Left forelimb (tissue), 1 donor: ENCODE data around the gene LIMD2.
A peak's percentile ranks its signal among the peaks of the same experiment; 100 is the strongest.

Experiments
- DNase-seq: peaks from one replicate; pipeline ENCODE4 v3.0.0-alpha.2; 2018; ENCODE audit warnings: low spot score

Gene LIMD2

DNA sequence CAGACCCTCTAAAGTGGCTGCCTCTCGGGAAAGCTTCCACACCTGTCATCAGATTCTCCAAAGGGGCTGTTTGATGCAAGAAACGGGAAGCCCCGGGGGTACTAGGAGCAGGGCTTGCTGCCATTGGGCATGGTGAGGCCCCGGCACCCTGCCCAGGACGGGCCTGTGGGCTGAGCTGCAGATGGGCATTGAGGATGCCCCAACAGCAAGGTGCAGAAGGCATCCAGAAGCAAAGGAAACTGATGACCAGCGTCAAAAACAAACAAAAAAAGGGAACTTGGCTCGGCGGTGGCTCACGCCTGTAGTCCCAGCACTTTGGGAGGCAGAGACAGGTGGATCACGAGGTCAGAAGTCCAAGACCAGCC lies 1.5 kb upstream of the LIMD2 start:
- no peak for DNase-seq

DNA sequence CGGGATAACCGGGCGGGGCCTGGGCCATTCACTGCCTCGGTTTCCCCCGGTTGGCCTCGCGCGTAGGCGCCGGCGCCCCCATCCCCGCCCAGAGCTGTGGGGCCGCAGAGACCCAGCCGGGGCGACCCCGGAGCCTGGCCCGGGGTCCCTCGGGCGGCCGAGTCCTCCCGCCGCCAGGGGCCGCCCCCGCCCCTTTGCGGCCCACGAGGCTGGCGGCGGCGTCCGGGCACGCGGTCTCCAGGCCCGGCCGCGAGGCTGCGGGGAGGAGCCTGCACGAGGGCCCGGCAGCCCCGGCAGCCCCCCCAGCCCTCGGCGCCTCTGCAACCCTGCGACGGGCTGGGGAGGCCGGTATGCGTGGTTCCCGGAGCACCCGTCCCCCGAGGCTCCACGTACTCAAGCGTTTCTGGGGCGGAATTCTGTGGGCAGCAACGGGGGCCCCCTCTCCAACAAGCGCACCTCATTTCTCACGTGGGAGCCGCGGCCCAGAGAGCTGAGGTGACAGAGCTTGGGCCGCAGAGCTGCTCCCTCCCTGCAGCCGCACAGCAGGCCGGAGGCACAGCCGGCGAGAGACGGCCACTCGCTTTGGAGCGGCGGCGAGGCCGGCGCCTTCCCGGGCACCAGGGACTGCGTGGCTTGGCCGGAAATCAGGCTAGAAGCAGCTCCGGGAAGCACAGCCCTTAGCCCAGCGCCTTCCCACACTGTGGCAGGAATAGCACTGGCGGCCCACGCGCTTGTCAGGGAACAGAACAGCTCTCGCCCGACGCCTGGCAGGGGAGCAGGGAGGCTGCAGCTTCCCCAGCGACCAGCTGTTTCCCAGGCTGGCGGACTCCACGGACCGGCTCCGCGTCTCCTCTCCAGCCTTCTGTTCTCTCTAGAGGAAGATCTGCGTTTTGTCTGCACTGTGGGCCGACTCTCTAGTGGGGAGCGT lies 867 bp upstream of the LIMD2 start:
- peak; percentile 71 for DNase-seq

DNA sequence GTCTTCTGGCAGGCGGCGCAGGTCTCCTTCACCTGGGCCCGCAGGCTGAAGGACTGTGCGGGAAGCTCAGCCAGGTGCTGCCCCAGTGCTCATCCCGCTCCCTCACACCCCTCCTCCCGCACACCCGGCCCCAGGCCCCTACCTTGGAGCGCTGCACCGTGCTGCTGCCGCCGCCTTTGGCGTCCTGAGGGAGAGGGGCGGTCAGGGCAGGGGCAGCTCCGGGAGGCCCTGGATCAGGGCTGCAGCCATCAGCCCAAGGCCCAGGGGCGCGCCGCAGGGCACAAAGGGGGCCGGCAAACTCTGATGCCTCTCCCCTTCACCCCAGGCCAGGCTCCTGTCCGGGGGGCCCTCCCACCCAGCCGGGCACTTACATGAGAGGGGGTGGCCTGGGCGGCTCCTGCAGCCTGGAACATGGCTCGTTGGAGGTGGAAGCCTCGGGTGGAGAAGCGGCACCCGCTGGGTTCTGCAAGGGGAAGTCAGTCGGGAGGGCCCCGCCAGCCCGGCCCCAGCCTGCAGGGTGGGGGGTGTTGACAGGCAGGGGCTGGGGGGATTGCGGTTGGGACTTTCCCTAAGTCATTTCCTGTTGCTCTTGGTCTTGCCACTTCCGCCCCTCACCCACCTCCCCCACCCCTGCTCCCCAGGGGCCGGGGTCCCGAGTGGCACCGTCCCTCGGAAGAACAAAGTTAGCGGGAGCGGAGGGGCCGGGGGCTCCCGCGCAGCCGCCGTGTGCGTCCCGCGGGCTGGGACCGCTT lies 863 bp downstream of the LIMD2 start:
- DNase-seq, result peak; percentile 75

DNA sequence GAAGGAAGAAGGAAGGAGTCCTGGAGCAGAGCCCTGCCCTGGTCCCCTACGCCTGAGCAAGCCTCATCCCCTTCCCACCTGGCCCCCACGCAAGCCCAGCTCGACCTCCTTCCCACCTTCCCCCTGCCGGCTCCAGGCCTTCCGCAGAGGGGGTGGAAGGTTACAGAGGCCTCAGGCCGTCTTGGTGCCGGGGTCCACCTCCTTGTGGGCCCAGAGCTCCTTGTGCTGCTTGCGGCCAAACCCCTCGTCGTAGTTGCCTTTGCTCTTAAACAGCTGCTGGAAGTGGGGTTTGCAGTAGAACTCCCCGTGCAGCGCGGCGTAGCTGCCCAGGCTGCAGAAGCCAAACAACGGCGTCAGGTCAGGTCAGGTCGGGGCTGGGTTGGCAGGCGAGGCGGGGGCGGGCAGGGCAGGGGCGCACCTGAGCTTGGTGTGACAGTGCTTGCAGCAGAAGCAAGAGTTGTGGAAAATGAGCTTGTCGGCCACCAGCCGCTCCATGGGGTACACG lies 1.5 kb downstream of the LIMD2 start:
- no peak for DNase-seq

DNA sequence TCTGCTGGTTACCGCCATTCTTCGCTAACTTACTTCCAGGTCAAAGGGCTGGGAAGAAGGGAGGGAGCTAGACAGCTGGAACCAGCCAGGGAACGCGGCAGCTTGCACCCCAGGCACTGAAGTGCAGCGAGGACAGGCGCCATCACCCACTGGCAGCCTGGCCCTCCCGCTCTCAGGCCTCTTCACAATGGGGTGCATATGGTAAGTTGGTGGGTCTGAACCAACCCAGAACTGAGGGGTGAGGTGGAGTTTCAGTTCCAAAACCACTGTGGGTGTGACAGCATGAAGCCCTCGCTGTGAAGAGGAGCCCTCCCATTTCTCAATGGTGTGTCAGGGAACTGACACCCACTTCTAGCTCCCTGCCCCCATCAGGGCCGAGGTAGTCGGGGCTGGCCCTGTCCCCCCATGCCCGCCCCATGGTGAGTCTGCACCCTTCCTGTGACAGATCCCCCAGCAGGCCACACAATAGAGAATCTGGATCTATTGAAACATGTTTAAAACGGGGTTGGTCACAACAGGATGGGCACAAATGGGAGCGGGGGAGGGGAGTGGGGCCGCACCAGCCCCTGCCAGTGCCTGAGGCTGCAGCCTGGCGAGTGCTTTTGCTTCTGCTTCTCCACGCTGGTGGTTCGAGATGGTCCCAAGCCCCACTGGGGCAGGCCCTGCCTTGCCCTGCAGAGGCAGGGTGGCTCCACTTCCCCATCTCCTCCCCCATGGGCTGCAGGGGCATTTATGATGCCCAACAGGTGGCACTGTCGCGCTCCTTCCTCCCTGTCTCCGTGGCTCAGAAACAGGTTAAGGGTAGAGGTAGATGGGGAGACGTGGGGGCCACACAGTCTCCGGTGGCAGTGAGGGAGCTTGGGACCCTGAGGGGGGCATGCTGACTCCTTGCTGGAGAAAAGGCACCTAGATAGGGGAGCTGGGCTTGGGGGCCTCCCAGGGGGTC lies 2.3 kb downstream of the LIMD2 start:
- DNase-seq, result no peak

DNA sequence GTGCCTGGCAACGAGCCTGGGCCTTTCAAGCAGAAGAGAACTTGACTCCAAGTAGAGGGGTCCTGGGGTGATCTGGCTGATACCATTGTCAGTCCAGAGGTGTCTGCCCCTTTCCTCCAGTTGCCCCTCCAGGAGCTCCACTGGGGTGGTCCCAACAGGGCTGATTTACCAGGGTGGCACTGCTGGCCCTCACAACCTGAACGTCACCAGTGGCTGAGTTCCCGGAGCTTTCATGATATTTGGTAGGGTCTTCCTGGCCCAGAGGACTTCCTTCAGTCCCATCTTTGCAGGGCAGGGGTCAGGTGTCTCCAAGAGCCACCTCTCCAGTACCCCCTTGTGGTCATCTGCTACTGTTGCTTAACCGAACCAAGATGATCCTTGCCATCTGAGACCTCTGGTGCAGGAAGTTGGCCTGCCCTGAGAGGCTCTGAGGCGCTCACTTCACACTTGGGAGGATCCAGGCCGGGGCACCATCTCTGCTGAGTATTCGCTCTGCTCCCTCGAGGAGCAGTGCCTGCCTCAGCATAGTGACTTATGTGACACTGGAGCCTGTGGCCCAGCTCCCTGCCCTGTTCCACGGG lies 3.5 kb downstream of the LIMD2 start:
- DNase-seq, result no peak

DNA sequence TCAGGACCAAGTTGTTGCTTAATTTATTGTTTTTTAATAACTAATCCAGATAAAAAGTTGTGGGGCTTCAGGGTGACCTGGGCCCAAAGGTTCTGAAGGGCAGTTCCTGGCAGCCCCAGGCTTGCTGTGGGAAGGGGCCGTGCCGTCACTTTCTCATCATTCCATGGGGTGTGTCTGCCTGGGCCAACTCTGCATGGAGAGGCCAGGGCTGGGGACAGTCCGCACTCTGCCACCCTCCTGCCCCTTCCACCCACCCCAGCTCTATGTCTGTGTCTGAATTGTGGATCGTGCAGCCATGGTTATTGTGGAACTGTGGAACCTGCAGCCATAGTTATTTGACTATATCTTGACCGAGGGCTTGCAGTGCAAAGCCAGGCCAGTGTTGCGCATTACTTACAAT lies 4.0 kb downstream of the LIMD2 start:
- DNase-seq, result no peak

DNA sequence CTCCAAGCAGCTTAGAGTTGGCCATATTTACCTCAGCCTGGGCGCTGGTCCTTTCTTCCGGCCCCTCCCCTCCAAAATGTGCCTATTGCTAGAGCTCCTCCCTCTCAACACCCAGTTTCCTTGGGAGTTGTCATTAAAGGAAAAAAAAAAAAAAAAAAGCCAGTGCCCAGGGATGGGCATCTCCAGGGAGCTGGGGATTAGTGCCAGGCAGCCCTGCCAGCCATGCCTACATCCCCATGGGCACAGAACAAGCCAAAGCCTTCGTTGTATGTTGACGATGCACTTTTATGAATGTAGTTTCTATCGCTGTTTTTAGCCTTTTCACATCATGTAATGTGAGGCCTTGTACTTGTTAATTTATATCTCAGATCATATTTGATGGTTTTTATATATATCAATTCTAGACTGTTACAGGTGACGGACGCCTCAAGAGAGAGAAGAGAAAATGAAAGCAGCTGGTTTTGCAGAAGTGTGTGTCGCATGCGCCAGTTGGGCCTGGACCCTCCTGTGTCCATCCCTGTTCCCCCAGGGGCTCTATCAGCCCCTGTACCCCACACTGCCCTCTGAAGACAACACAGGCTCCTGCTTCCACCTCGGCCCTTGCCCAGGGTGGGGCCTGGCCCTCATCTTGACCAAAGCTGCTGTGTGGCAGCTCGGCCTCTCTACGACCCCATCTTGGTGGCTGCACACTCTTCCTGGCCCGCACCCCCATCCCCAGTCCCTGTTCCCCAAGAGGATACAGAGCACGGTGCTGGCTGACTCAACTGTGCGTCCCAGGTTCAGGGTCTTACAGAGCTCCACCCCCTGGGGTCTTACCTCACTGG lies 4.8 kb downstream of the LIMD2 start:
- DNase-seq, result no peak

DNA sequence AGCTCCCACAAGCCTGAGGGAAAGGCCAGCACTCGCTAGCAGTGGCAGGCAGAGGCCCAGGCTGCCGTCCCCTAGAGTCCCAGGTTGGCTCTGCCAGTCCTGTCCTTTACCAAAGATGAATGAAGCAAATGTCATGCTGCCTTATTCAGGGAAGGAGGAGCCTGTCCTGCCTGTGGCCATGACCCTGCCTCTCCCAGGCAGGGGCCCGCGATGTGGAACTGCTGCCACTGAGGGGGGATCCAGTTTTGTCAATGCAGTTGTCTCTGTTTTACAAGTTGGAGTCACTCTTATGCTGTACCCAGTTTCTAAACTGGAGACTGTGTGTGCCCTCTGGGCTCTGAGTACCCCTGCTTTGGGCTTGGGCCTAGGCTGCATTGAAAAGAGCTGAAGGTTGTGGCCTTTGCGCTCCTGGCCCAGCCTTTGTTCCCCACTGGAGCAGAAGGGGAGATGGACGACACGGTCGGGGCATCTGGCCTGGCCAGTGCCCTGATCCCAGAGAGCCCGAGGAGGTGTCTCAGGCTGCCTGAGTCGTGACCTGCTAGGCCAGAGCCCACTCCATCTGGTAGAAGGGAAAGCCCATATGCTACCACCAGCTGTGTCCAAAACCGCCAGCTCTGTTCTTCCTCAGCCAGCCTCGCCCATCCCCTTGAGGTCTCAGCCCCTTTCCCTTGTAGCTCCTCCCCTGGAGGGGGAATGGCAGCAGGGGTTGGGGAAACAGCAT lies 5.5 kb downstream of the LIMD2 start:
- no peak for DNase-seq

DNA sequence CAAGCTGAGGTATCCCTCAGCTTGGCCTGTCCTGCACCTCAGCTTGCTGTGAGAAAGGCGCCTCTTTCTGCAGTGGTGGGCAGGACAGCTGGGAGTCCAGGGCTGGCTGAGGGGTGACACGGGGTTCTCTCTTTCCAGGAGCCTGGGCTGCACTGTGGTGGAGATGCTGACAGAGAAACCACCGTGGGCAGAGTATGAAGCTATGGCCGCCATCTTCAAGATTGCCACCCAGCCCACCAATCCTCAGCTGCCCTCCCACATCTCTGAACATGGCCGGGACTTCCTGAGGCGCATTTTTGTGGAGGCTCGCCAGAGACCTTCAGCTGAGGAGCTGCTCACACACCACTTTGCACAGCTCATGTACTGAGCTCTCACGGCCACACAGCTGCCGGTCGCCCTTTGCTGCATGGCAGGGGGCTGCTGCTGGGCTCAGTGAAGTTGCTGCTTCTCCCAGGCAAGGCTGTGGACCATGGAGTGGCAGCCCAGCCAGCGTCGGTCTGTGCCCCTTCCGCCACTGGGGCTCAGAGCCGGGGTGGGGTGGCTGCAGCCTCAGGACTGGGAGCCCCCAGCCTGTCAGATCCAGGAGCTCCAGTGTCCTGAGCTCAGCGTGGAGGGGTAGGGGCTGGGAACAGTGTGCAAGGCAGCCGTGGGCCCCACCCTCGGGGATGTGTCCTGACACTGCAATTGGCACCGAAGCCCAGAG lies 6.4 kb downstream of the LIMD2 start:
- DNase-seq, result no peak

DNA sequence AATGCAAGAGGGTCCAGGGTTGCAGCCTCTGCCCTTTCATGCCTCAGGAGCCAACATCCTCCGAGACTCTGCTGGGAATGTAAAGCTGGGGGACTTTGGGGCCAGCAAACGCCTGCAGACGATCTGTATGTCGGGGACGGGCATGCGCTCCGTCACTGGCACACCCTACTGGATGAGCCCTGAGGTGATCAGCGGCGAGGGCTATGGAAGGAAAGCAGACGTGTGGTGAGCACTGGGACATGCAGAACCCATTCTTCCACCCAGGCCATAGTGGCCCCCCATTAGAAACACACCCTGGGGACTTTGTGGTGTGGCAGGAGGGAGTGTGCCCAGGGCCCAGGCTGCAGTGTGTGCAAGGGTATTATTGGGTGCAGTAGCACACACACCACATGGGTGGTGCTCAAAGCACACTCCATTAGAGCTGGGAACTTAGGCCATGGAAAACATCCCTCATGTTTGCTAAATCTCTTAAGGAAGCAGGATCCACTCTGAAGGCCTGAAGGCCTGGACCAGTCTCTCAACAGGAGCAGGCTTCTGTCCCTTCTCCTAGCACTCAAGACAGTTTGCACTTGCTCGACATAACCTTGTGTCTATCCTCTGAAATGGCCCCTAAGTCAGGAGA lies 7.6 kb downstream of the LIMD2 start:
- DNase-seq, result no peak

DNA sequence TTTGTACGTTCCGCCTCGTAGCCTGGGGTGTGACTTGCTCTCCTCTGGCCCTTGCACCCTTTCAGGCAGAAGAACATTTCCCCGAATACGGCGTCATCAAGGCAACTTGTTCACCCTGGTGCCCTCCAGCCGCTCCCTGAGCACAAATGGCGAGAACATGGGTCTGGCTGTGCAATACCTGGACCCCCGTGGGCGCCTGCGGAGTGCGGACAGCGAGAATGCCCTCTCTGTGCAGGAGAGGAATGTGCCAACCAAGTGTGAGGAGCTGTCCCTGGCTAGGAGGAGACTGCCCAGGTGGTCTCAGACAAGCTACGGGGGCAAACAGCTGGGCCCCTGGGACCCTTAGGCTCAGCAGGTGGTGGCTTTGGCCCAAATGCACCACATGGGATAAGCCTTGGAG lies 10.4 kb downstream of the LIMD2 start:
- no peak for DNase-seq

DNA sequence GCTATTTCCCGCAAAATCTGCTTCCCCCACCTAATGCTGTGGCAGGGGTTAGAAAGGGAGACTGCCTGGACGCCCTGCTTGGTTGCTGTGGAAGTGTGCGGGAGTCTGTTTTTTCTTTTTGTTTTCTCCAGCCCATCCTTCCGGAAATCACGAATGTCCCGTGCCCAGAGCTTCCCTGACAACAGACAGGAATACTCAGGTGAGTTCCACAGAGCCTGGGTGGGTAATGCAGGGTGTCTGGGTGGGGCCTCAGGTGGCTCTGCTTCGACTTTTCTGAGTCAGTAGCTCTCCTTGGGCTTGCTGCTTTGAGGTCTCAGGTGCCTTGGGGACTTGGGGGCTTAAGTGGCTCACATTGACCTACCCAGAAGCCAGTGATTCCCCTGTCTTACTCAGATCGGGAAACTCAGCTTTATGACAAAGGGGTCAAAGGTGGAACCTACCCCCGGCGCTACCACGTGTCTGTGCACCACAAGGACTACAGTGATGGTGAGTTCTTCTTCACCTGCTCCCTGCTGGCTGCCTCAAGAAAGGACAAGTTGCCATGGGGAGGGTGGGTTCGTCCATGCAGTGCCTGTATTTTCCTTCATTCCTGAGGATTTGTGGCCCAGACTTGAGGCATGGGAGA lies 11.4 kb downstream of the LIMD2 start:
- no peak for DNase-seq

DNA sequence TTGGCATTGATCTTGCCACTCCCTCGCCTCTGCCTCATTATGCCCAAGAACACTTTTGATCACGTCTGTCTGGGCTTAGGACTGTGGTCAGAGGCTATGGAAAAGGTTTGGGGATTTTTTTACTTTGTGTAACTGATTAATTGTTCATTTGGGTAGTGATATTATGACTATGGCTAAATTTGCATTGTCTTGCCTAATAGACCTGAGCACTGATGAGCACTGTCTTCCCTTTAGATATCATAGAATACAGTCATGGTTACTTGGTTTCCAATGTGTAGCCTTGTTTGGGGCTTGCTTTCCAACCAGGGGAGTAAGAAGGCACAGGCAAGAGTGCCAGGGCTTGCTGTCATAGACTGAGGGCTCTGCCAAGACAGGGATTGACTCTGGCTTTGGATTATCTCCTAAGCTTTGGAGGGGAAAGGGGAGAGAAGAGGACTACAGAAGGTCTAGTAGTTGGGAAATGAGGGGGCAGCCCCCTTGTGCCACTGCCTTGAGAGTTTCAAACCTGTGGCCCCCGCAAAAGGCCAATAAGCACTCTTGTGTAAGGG lies 13.7 kb downstream of the LIMD2 start:
- DNase-seq, result no peak

DNA sequence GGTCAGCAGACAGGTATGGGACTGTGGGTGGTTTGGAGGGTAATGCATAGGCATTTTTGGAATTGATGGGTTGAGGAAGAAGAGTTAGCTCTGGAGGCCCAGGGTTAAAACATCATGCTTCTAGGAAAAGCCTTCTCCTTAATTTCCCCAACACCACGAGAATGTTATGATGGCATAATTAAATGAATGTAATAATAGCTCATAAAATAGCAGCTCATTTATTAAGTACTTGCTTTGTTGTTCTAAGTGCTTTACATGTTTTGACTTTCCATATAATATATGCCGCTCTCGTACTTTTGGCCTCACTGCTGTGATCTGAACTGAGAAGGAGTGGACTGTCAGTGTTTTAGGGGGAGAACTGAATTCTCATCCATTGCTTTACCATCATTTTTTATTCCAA lies 14.3 kb downstream of the LIMD2 start:
- DNase-seq, result no peak

DNA sequence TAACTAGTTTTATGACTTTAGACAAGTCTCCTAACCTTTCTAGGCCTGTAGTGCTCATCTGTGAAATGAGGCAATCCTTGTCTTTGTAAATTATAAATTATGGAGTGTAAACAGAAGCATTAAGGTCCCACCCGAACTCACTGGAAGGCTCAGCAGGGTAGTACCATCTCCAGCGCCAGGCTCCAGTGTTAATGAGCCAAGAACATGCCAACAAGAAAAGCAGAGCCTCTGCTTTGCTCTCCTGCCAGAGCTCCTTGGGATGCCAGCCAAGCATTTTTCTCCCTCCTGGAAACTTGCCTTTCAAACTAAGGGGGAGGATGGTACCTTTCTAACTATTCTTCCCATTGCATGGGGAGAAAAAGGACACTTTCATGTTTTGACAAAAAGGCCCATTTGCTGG lies 14.9 kb downstream of the LIMD2 start:
- no peak for DNase-seq

DNA sequence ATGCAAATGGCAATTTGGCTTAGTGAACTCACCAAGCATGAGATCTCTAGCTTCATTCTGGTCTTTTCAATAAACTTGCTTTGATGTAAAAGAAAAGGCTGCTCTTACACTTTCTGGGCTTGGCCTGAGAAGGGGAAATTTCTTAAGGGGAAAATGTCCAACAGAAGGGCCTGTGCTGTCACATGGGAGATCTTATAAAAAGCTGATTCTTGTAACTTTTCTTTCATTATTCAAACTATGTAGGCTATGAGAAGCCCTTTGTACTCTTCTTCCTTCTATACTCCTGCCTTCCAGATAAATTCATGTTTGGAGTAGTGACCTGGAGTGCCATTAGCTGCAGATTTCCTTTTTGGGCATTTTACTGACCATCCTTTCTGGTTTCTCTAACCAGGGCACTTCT lies 16.9 kb downstream of the LIMD2 start:
- no peak for DNase-seq

DNA sequence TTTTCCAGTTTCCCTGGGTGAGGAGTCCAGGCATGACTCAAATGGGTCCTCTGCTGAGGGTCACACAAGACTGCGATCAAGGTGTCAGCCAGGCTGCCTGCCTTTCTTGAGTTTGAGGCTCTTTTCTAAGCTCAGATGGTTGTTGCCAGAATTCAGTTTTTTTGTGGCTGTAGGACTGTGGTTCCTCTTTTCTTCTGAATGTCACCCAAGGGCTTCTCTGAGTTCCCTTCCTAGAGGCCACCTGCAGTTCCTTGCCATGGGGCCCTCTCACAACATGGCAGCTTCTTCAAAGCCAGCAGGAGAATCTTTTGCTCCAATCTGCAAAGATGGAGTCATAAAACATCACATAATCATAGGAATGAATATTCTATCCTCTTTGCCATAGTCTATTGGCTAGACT lies 17.5 kb downstream of the LIMD2 start:
- no peak for DNase-seq
